T47D (cell line): ENCODE results near the gene NPTX1.

ENCODE experiments used
- DNase-seq, 2 experiments: peaks; one replicate each; pipeline versions ENCODE4 v3.0.0 to v3.0.0-alpha.2; 2011 to 2012; ENCODE audit warnings: low read depth in 1 of 2, low spot score in 1 of 2
- JUND ChIP-seq: IDR thresholded peaks from 2 replicates; pipeline ENCODE4 v1.6.1; 2012; ENCODE audit warnings: low read depth
- in situ Hi-C: cut with HindIII; loops from 2 replicates; pipeline ENCODE4 v1.10.0; 2016; ENCODE audit warnings: low sequenced_read_pairs, low pct_unique_long_range_greater_than_20kb

The NPTX1 gene

DNA sequence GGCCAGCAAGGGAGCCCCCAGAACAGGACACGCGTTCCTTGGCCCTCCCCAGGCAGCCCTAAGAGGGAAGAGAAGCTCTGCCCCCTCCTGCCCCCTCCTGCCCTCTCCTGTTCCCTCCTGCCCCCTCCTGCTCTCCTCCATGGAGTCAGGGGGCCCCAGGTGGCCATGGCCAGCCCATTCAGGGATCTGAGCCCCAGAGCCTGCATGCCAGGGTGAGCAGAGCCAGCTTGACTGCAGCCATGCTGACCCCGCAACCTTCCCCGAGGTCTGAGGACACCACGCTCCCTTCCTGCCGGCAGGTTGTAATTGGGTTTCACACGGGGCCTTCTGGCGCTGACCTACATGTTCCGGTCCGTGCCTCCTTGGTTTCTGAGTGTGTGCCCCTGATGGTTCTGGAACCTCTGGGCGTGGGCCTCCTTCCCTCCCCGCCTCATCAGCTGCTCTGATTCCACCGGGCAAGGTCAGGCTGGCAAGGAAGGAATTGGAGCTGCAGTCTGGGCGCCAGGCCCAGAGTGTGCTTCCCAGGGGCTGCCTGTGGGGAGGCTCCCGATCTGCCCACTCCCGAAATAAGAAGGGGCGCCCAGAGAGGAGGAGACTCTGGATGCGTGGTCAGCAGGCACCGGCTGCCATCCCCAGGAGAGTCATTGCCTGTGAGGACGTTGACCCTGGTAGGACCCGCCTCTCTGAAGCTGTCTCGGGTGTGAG, 23.7 kb upstream of the NPTX1 start:
- DNase-seq, result no peak
- TF ChIP-seq JUND, result no peak
- in situ Hi-C loops, result no loop called here

DNA sequence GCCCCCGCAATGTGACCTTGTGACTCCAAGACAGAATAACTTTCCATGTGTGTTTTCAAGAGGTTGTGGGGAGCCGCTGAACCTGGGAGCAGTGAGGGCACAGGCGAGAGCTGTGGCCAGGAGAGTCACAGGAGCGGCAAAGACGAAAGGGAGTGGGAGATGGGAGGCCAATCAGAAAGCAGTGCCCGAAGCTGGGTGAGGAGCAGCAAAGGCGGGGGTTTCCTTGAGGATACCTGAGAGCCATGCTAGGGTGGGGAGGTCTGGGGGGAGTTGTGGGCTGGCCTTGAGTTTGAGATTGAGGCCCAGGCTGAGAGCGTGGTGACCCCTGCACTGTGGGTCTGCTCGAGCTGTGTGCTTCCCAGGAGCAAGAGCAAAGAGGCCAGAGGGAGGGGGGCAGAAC, 23.2 kb upstream of the NPTX1 start:
- no peak for TF ChIP-seq JUND
- in situ Hi-C loops, result no loop called here
- DNase-seq, result no peak

DNA sequence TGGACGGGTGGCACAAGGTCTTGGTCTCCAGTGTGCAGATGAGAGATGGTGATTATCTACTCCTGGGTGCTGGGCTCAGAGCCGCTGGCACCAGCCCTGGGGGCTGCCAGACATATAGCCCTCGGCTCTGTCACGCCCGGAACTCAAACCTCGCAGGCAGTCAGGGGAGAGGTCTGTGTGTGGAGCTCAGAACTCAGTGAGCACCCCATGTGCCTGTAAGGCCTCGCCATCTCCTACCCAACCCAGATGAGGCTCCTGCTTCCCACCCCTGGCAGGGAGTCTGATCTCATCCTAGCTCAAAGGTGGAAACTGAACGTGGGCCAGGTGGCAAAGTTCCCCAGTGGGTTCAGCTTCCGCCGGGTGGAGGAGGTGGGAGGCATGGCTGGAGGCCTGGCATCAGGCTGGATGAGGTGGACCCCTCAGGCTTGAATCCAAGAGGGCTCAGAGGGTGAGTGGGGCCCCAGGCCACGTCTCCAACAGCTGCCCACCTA, 22.6 kb upstream of the NPTX1 start:
- TF ChIP-seq JUND, result no peak
- no peak for DNase-seq
- in situ Hi-C loops, result no loop called here

DNA sequence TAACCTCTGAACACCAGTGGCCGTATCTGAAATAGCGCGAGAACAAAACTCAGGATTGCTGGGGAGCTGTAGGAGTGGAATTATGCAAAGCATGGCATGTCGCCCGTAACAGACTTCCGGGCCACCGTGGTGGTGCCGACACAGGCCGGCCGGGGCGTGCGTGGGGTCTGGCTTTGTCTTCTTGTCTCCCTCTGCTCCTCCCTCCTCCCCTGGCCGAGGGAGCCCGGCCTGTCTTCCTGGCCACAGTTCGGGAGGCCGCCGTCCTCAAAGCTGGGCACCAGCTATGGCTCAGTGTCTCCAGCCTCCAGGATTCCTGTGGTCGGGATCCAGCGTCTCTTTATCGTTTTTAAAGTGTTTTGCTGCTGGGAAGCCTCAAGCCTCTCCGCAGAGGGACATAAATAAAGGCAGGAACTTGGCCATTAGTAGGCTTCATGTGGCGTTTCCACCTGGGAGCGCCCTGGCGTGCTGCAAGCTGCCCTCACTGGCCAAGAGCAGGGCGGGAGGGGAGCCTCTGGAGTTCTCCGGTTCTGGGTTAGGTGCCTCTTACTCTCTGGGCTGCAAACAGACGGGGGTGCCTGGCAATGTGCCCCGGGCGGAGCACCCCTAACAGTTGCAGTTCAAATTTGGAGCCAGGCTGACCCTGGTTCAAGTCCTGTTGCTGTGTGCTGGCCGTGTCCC, 22.0 kb upstream of the NPTX1 start:
- TF ChIP-seq JUND, result no peak
- in situ Hi-C loops, result no loop called here
- DNase-seq, result no peak

DNA sequence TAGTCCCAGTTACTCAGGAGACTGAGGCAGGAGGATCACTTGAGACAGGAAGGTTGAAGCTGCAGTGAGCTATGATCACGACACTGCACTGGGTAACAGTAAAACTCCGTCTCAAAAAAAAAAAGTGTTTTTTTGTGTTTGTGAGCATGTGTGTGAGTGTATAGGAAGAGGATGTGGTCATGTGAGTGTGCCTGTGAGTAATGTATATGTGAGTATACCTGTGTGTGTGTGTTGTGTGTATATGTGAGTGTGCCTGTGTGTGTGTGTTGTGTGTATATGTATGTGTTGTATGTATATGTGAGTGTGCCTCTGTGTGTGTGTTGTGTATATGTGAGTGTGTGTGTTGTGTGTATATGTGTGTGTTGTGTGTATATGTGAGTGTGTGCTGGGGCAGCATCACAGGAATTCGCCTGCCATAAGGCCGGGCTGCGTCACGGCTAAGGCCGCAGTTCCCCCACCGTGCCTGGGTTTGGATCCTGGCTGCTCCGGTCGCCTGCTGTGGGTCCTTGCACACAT, 21.4 kb upstream of the NPTX1 start:
- TF ChIP-seq JUND, result no peak
- in situ Hi-C loops, result no loop called here
- DNase-seq, result no peak

DNA sequence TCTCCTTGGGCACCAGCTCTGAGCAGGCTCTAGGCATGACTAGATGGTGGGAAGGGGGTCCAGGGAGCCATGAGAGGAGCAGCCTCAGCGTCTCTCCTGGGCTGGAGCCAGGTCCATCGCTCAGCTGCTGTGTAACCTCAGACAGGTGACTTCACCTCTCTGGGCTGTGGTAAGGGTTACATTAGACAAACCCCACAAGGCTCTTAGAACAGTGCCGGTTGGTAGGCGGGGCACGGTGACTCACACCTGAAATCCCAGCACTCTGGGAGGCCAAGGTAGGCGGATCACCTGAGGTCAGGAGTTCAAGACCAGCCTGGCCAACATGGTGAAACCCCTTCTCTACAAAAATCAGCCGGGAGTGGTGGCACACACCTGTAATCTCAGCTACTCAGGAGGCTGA, 18.1 kb upstream of the NPTX1 start:
- in situ Hi-C loops, result no loop called here
- no peak for TF ChIP-seq JUND
- no peak for DNase-seq

DNA sequence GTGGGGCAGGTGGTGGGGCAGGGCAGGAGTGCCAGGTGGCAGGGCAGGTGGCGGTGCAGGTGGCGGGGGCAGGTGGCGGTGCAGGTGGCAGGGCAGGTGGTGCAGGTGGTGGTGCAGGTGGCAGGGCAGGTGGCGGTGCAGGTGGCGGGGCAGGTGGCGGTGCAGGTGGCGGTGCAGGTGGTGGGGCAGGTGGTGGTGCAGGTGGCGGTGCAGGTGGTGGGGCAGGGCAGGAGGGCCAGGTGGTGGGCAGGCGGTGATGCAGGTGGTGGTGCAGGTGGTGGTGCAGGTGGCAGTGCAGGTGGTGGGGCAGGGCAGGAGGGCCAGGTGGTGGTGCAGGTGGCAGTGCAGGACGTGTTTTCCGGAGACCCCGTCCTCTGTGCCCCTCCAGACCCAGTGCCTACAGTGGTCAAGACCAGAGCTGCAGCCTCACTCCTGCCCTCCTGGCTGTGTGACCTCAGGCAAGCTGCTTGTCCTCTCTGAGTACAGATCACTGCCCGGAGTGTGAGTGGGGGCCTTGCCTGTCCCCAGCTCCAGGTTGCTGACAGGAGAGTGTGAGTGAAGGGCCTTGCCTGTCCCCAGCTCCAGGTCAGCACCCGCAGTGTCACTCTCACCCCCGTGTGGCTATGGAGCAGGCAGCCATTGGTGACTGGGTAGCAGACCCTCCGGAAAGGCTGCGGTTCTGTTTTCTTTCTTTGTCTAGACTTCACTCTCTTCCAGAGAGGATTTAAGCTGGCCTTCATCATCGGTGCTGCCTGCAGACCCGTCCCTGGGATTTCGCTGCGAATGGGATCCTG, 16.1 kb upstream of the NPTX1 start:
- TF ChIP-seq JUND, result no peak
- DNase-seq, result no peak
- in situ Hi-C loops, result no loop called here

DNA sequence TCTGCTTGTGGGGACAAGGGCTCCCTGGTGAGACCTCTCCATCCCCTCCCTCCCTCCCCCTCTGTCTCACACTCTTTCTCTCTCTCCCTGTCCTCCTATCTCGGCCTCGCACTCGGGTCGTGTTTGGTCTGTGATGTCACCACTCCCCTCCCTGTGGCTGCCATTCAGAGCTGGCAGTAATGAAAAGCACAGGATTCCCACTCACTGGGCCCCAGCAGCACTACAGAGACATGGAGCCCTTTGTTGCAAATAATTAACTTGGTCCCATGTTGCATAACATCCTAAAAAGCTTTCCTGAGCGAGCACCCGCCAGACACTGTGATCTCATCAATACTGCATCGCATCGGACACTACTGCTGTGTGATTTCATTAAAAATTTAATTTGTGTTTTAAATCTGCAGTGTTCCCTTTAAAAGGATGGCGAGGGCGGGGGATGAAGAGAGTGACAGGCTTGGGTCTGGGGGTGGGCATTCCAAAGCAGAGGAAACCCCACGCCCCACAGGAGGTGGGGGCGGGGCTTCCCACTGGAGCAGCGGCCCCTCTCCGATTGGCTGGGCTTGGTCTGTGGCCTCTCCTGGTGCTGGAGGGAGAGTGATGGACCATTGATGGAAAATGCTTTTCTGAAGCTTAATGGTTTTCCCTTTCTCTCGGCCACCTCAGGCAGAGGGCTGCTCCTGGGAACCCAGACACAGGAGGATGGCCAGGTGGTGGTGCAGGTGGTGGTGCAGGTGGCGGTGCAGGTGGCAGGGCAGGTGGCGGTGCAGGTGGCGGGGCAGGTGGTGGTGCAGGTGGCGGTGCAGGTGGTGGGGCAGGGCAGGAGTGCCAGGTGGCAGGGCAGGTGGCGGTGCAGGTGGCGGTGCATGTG, 15.3 kb upstream of the NPTX1 start:
- in situ Hi-C loops, result no loop called here
- DNase-seq, result no peak
- no peak for TF ChIP-seq JUND

DNA sequence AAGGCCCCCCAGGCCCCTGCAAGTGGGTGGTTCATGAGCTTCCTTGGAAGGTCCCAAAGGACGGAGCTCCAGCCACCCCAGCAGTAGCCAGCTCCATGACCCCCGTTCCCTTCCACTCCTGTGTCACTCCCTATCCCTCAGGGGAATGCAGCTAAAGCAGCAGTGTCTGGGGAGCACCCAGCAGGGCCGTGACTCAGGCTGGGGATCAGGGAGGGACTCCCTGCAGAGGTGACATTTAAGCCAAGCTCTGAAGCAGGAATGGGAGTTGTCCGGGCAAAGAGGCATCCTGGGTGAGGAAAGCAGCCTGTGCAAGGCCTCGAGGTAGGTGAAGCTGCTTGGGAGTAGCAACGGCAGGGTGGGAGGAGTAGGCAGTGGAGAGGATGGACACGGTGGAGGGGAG, 11.1 kb upstream of the NPTX1 start:
- no peak for TF ChIP-seq JUND
- DNase-seq, result no peak
- in situ Hi-C loops, result no loop called here

DNA sequence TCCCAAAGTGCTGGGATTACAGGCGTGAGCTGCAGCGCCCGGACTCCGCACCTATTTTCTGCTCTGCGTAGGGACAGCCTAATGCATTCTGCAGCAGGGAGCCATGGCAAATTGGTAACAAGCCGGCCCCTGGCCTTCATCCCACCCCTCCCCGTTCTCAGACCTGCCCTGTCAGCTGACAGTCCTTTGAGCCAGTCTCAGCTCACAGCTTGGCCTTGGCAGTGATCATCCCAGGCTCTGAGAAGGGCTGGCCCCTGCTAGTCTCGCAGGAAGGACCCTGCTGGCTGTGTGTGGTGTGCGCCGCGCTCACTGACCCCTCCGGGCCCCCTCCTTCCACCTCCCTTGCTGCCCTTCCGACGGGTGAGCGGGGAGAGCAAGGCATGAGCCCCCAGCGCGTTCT, 10.3 kb upstream of the NPTX1 start:
- in situ Hi-C loops, result no loop called here
- no peak for TF ChIP-seq JUND
- DNase-seq, result no peak

DNA sequence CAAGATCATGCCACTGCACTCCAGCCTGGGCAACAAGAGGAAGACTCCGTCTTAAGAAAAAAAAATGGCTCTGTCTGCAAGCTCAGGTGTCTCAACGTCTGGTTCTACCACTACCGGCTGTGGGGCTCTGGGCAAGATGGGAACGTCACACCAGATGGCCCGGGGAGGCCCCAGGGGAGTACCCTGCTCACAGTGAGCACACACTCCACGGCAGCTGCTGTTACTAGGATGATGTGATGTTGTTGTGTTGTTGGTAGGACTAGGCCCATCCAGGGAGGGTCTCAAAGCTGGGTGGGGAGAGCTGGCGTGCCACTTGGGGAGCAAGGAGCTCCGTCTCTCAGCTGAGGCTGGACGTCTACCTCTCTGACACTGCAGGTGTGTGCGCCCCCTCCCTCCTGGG, 9.4 kb upstream of the NPTX1 start:
- TF ChIP-seq JUND, result no peak
- DNase-seq, result no peak
- in situ Hi-C loops, result no loop called here
